K562 (cell line): ENCODE data around the gene NME2. TPM values are rescaled to one million over a fixed set of nuclear protein-coding genes. Genes with fewer than 3 reads are reported as not detected.
A peak's percentile ranks its signal among the peaks of the same experiment; 100 is the strongest.

ENCODE experiments used
- BHLHE40 ChIP-seq: IDR thresholded peaks from 2 replicates; pipeline ENCODE4 v1.6.1; 2011; ENCODE audit warnings: low read length, improper control_type of control experiment
- ELF1 ChIP-seq: fragments of 200-800 bp; sonication (Bioruptor generic); IDR thresholded peaks from 2 replicates; pipeline ENCODE4 v1.6.1; 2016; ENCODE audit warnings: missing genetic modification characterization, missing compliant biosample characterization
- HNRNPK ChIP-seq: fragments of 200-400 bp; formaldehyde crosslinking; IDR thresholded peaks from one replicate; pipeline ENCODE4 v1.6.1; 2018; ENCODE audit warnings: mild to moderate bottlenecking, low read depth, low read length; ENCODE audit not compliant: poor library complexity, severe bottlenecking
- MAFK ChIP-seq: IDR thresholded peaks from 2 replicates; pipeline ENCODE4 v1.6.1; 2011; ENCODE audit warnings: low read length, improper control_type of control experiment
- NFIX ChIP-seq: fragments of 250-450 bp; sonication (Bioruptor Pico); IDR thresholded peaks from 2 replicates; pipeline ENCODE4 v1.4.0; 2020; ENCODE audit warnings: low read depth, mild to moderate bottlenecking, moderate library complexity
- NR4A1 ChIP-seq, 2 experiments: fragments of 250-450 bp in 1 of 2; fragments of 450-650 bp in 1 of 2; sonication (Bioruptor Pico) in 1 of 2; IDR thresholded peaks; 2 replicates each; pipeline versions ENCODE4 v1.4.0 to v1.6.1; 2016 to 2020; ENCODE audit warnings: mild to moderate bottlenecking in 2 of 2, missing compliant biosample characterization in 1 of 2, missing genetic modification characterization in 1 of 2, moderate library complexity in 1 of 2
- PHB ChIP-seq: fragments of 250-450 bp; sonication (Bioruptor Pico); IDR thresholded peaks from 2 replicates; pipeline ENCODE4 v1.5.0; 2021
- SMC3 ChIP-seq: conservative IDR thresholded peaks from 2 replicates; pipeline ENCODE4 v1.6.1; 2011; ENCODE audit warnings: low read depth, low read length, improper control_type of control experiment; ENCODE audit not compliant: insufficient read depth
- TRIM28 ChIP-seq: fragments of 450-650 bp; IDR thresholded peaks from 2 replicates; pipeline ENCODE4 v1.6.1; 2017
- ZNF347 ChIP-seq: fragments of 450-650 bp; formaldehyde crosslinking; IDR thresholded peaks from 2 replicates; pipeline ENCODE4 v1.4.0; 2020; ENCODE audit warnings: low read depth, mild to moderate bottlenecking, moderate library complexity
- polyA plus RNA-seq, 8 experiments: library from polyadenylated mRNA; depleted of rRNA in 4 of 8; stranded (reverse) in 5 of 8; unstranded in 3 of 8; fragments of >200 nt; fragmentation: Nextera tagmentation in 2 of 8; fragmentation: Illumina TruSeq in 1 of 8; extraction: Ambion mirVana in 2 of 8; extraction: Trizol in 1 of 8; gene quantifications; 2 replicates each; pipeline versions ENCODE4 v1.2.1 to v1.2.3, GENCODE V29; 2011 to 2014; ENCODE audit warnings: inconsistent platforms in 1 of 8, missing spikeins in 1 of 8
- total RNA-seq, 7 experiments: library from RNA; depleted of rRNA in 6 of 7; stranded (reverse); fragments of >200 nt in 6 of 7; fragmentation: Illumina TruSeq in 2 of 7; extraction: Trizol in 2 of 7; gene quantifications; 2 replicates each; pipeline versions ENCODE4 v1.2.1 to v1.2.3, GENCODE V29; 2011 to 2021; ENCODE audit warnings: low replicate concordance in 1 of 7
- TF ChIP-seq, protein P1 (sequence below): sonication (generic); formaldehyde crosslinking; IDR thresholded peaks from 2 replicates; pipeline ENCODE4 v1.8.0; 2023; ENCODE audit warnings: mild to moderate bottlenecking, missing genetic modification reagents
- TF ChIP-seq, protein P2 (sequence below): sonication (generic); formaldehyde crosslinking; IDR thresholded peaks from 2 replicates; pipeline ENCODE4 v1.8.0; 2022; ENCODE audit warnings: mild to moderate bottlenecking, missing genetic modification reagents, borderline replicate concordance
- TF ChIP-seq, protein P3 (sequence below), 2 experiments: fragments of 450-650 bp; IDR thresholded peaks; 2 replicates each; pipeline ENCODE4 v1.6.1; 2016
- TF ChIP-seq, protein P4 (sequence below), 2 experiments: fragments of 450-650 bp in 1 of 2; sonication (generic) in 1 of 2; formaldehyde crosslinking; conservative IDR thresholded peaks; 2 replicates each; pipeline versions ENCODE4 v1.4.0 to v1.8.1; 2020 to 2022; ENCODE audit warnings: mild to moderate bottlenecking in 1 of 2, missing genetic modification reagents in 1 of 2
- TF ChIP-seq, protein P5 (sequence below): fragments of 450-650 bp; IDR thresholded peaks from 2 replicates; pipeline ENCODE4 v1.6.1; 2018; ENCODE audit warnings: mild to moderate bottlenecking, low read depth; ENCODE audit not compliant: partially characterized antibody

Gene NME2
- total and polyA plus RNA-seq, 9 of the 15 experiments (the other 6 are each of a cell fraction or from before 2014, with no cell fraction given) = 684 to 1,202 (median 924) TPM

DNA sequence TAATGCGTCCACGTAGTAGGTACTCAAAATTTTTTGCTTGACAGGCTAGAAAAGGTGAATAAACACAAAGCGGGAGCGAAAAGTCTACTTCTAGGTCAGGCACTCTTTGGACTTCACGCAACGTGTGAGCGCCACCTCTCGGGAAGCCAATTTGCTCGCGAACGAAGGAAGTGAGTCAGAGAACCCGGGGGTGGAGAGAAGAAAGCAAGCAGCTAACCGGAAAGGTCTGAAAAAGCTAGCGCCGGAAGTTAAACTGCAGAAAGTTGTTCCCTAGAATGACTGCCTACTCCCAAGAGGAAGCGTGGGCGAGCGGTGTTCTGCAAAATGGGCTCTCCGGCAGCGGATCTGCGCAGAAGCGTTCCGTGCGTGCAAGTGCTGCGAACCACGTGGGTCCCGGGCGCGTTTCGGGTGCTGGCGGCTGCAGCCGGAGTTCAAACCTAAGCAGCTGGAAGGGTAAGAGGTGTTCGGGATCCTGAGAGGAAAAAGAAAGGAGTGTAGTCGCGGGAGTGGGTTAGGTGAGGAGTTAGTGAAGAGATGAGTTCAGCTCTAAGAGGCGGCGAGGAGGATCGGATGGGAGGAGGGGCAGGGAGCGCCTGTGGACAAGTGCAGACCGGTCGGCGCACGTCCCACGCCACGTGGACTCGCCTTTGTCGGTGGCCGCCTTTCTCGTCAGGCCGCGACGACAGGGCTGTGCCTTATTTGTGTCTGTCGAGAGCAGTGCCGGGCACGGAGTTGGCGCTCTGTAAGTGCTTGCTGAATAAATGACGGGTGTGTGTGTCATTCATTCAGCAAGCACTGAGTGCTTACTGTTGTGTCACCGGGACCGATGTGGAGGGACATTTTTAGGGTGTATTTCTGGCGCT, 12.8 kb upstream of the NME2 start, which contains the start of gene NME1 (continued):
- TF ChIP-seq, protein P1, sequence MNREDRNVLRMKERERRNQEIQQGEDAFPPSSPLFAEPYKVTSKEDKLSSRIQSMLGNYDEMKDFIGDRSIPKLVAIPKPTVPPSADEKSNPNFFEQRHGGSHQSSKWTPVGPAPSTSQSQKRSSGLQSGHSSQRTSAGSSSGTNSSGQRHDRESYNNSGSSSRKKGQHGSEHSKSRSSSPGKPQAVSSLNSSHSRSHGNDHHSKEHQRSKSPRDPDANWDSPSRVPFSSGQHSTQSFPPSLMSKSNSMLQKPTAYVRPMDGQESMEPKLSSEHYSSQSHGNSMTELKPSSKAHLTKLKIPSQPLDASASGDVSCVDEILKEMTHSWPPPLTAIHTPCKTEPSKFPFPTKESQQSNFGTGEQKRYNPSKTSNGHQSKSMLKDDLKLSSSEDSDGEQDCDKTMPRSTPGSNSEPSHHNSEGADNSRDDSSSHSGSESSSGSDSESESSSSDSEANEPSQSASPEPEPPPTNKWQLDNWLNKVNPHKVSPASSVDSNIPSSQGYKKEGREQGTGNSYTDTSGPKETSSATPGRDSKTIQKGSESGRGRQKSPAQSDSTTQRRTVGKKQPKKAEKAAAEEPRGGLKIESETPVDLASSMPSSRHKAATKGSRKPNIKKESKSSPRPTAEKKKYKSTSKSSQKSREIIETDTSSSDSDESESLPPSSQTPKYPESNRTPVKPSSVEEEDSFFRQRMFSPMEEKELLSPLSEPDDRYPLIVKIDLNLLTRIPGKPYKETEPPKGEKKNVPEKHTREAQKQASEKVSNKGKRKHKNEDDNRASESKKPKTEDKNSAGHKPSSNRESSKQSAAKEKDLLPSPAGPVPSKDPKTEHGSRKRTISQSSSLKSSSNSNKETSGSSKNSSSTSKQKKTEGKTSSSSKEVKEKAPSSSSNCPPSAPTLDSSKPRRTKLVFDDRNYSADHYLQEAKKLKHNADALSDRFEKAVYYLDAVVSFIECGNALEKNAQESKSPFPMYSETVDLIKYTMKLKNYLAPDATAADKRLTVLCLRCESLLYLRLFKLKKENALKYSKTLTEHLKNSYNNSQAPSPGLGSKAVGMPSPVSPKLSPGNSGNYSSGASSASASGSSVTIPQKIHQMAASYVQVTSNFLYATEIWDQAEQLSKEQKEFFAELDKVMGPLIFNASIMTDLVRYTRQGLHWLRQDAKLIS = peak; percentile 92; the same call in 1 of the 2 replicates
- TF ChIP-seq, protein P2, sequence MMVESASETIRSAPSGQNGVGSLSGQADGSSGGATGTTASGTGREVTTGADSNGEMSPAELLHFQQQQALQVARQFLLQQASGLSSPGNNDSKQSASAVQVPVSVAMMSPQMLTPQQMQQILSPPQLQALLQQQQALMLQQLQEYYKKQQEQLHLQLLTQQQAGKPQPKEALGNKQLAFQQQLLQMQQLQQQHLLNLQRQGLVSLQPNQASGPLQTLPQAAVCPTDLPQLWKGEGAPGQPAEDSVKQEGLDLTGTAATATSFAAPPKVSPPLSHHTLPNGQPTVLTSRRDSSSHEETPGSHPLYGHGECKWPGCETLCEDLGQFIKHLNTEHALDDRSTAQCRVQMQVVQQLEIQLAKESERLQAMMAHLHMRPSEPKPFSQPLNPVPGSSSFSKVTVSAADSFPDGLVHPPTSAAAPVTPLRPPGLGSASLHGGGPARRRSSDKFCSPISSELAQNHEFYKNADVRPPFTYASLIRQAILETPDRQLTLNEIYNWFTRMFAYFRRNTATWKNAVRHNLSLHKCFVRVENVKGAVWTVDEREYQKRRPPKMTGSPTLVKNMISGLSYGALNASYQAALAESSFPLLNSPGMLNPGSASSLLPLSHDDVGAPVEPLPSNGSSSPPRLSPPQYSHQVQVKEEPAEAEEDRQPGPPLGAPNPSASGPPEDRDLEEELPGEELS (CRISPR knock-in tag) = peak; percentile 95
- TF ChIP-seq HNRNPK = no peak
- TF ChIP-seq, protein P3, sequence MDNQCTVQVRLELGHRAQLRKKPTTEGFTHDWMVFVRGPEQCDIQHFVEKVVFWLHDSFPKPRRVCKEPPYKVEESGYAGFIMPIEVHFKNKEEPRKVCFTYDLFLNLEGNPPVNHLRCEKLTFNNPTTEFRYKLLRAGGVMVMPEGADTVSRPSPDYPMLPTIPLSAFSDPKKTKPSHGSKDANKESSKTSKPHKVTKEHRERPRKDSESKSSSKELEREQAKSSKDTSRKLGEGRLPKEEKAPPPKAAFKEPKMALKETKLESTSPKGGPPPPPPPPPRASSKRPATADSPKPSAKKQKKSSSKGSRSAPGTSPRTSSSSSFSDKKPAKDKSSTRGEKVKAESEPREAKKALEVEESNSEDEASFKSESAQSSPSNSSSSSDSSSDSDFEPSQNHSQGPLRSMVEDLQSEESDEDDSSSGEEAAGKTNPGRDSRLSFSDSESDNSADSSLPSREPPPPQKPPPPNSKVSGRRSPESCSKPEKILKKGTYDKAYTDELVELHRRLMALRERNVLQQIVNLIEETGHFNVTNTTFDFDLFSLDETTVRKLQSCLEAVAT (IDR thresholded peaks at IDR 0.05) = peak; percentile 87 to 88
- TF ChIP-seq SMC3 = peak; percentile 93
- TF ChIP-seq PHB (CRISPR knock-in tag) = no peak
- TF ChIP-seq, protein P4, sequence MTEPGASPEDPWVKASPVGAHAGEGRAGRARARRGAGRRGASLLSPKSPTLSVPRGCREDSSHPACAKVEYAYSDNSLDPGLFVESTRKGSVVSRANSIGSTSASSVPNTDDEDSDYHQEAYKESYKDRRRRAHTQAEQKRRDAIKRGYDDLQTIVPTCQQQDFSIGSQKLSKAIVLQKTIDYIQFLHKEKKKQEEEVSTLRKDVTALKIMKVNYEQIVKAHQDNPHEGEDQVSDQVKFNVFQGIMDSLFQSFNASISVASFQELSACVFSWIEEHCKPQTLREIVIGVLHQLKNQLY (CRISPR knock-in tag; conservative IDR thresholded peaks at IDR 0.05) = no peak; a peak in 1 of 4 replicates
- TF ChIP-seq NFIX (CRISPR knock-in tag) = no peak
- peak; percentile 83 for TF ChIP-seq ELF1 (tag)
- TF ChIP-seq TRIM28 = peak; percentile 87
- TF ChIP-seq MAFK = 0 out of 2 replicates have a peak, but pooled peaks have one; percentile 20
- TF ChIP-seq NR4A1 (CRISPR knock-in tag; IDR thresholded peaks at IDR 0.05) = no peak
- no peak for TF ChIP-seq NR4A1 (tag; IDR thresholded peaks at IDR 0.05)
- TF ChIP-seq, protein P5, sequence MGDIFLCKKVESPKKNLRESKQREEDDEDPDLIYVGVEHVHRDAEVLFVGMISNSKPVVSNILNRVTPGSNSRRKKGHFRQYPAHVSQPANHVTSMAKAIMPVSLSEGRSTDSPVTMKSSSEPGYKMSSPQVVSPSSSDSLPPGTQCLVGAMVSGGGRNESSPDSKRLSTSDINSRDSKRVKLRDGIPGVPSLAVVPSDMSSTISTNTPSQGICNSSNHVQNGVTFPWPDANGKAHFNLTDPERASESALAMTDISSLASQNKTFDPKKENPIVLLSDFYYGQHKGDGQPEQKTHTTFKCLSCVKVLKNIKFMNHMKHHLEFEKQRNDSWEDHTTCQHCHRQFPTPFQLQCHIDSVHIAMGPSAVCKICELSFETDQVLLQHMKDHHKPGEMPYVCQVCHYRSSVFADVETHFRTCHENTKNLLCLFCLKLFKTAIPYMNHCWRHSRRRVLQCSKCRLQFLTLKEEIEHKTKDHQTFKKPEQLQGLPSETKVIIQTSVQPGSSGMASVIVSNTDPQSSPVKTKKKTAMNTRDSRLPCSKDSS = no peak
- TF ChIP-seq ZNF347 (CRISPR knock-in tag) = no peak
- peak; percentile 68 for TF ChIP-seq BHLHE40
